Fibroblast of skin of left quadriceps (primary cell): ENCODE measurements around the gene TMTC2.
A peak's percentile ranks its signal among the peaks of the same experiment; 100 is the strongest.
"Not testable (repeated sequence)": the region's sequence is repeated elsewhere in the genome, so short reads cannot be mapped to it uniquely, and the experiment has no call there.

ENCODE experiments used
- DNase-seq, 2 experiments: peaks; one replicate each; pipeline ENCODE4 v3.0.0-alpha.2; 2013; ENCODE audit warnings: low read depth in 2 of 2

Gene TMTC2

DNA sequence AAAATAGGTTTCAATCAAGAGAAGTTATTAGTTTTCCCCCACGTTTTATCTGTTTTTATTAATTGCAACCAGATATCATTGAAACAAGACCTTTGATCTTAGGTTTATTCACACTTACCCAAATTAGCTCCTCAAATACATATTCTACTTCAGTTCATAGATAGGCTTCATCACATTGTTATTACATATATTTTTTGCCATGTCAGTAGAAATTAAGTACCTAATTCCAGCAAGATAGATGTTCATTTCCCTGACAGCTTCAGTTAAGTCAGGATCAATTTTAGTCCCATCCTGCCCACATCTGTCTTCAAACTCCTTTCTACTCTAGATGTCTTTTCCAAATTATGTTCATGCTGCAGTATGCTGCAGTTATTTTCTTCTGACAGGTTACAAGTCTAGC lies 388.8 kb downstream of the TMTC2 start:
- DNase-seq, result no peak

DNA sequence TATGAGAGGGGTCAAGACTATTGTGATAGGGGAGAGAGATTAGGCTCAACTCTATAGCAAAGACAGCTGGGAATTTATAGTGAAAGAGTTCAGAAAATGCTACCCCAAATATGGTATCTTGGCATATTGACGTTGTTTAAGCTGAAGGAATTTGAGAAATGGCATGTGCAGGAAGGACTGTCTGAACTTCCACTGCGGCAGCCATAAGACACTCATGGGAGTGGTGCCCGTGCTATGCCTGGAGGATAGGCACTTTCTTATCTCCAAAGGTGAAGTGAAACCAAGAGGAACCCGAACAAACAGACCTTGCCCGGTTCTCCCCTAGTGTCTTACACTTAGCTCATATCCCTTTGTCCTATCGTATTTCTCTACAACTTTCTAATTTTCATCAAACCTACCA lies 390.3 kb downstream of the TMTC2 start:
- DNase-seq, result no peak

DNA sequence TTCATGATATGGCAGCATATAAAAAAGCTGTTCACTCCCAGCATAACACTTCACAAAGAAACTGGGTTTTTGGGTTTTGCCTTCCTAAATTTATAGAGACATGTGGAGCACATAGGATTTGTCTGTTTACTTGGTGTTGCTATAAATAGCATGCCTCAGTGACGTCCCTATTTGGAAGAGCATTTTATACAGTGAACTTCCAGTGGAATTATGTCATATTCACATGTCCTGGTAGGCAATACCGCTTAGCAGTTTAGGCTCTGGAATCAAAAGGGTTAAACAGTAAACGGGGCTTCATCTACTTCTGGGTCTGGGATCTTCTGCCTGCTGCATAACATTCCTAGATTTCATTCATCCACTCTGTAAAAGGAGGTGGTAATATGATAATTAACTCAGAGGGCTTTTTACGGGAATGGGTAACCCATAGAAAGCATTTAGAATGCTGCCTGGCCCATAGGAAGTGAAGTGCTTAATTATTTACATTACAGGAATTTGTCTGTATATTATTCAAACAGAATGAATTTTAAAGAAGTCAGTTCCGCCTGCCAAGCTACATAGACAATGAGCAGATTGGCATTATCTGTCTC lies 396.1 kb downstream of the TMTC2 start:
- DNase-seq, result no peak

DNA sequence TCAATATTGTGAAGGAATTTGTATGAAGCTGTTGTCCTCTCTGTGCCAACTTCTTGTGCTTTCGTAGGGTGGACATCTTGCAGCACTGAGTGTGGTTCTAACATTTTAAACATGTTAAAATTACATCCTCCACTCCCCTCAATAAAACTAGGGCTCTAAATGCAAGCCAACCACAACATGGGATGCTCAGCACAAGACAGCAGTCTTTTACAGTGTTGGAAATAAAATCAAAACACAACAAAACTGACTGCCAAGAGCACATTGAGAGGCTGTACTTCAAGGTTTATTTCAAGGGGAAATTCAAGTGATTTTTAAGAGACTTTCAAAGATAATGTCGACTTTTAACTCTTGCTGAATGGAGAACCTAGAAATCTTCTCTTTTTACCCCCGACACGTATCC lies 396.9 kb downstream of the TMTC2 start:
- DNase-seq, result no peak

- DNase-seq, result no peak
These were observed 398.0 kb downstream of the TMTC2 start for GRCh38 chr12:83084516-83085234.

DNA sequence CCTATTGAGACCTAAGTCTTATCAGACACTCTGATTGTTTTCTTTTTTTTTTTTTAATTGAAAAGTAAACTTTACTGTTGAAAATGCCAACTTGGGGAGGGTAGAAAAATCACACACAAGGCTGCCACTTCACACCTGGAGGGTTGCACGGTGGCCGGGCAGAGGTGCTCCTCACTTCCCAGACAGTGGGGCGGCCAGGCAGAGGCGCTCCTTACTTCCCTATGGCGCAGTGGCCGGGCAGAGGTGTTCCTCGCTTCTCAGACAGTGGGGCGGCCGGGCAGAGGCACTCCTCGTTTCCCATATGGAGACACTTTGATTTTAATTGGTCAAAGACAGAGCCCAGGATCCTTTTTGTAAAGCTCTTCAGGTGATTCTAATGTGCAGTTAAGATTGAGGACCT lies 399.3 kb downstream of the TMTC2 start:
- DNase-seq, result no peak

GRCh38 chr12:83089575-83089974 lies 402.9 kb downstream of the TMTC2 start:
- no peak for DNase-seq

- no peak for DNase-seq
These were observed 405.4 kb downstream of the TMTC2 start for GRCh38 chr12:83092129-83092528.

DNA sequence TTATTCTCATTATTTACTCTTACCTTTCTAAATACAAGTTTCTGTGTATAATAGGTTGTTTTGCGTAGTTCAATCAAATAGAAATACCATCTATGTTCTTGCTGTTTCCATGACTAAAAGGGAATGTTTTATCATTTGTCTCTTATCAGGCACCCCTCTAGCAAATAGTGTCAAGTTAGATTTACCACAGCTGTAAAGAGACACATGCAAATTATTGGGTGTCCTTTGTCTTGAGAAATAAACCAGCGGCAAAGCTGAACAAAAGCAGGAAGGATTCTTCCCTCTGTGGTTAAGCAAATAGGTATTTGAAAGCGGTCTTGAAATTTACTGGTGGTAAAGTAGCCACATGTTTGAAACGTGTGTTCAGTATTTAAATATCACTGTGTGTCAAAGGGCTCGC lies 405.9 kb downstream of the TMTC2 start:
- DNase-seq, result no peak

- no peak for DNase-seq
These were observed 406.7 kb downstream of the TMTC2 start for GRCh38 chr12:83093426-83093825.

GRCh38 chr12:83097643-83098342 lies 411.1 kb downstream of the TMTC2 start:
- DNase-seq, result no peak

DNA sequence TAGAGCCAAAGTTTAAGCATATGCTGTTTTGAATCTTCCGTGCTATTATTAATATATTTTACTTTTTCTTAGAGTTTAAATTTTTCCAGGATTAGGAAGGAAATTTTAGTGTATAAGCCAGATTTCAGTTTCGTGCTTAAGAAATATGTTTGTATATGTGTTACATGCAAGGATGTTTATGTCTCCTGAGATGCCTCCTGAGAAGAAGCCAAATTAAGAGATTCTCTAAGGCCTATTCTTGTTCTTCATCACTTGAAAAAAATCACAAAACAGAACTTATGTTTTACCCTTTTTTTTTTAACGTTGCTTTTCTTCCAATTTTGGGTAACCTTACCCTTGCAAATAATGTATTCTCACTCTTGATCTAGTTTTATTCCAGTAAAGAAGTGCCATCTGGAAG lies 412.7 kb downstream of the TMTC2 start:
- DNase-seq, result no peak

- DNase-seq, result no peak
These were observed 415.8 kb downstream of the TMTC2 start for GRCh38 chr12:83102499-83102898.

- DNase-seq, result no peak
These were observed 420.2 kb downstream of the TMTC2 start for GRCh38 chr12:83106873-83107272.

DNA sequence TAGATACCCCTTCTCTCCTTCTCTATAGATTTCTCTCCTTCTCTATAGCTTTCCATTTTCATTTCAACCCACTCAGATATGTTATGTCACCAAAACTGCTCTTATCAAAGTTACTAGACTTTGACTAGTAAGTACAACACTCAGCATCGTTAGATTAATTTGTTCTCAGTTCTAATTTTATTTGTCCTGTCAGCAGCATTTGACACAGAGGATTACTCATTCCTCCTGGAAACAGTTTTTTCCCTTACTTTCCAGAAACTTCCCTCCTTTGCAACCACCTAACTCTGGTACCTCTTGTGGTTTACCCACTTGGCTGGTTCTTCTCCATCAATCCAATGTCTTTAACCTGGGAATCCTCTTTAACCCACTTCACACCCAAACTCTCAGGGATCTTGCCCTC lies 423.7 kb downstream of the TMTC2 start:
- no peak for DNase-seq

DNA sequence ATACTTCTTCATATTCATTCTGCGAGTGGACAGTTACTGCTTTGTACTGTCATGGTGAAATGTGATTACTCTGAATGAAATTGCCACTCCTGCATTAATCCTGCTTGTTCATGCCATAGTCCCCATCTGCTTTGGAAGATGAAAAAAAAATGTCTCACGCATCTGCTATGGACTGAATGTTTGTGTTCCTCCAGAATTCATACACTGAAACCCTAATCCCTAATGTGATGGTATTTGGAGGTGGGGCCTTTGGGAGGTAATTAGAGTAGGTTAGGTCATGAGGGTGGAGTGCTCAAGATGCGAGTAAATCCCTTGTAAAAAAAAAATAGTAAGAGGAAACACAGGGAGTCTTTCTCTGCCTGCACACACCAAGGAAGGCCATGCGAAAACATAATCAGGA lies 427.2 kb downstream of the TMTC2 start:
- DNase-seq, result no peak

- no peak for DNase-seq
These were observed 428.3 kb downstream of the TMTC2 start for GRCh38 chr12:83114966-83115365.

- not testable (repeated sequence) for DNase-seq
These were observed 431.2 kb downstream of the TMTC2 start for GRCh38 chr12:83117926-83118325.

GRCh38 chr12:83121897-83122622 lies 435.4 kb downstream of the TMTC2 start:
- DNase-seq, result no peak

DNA sequence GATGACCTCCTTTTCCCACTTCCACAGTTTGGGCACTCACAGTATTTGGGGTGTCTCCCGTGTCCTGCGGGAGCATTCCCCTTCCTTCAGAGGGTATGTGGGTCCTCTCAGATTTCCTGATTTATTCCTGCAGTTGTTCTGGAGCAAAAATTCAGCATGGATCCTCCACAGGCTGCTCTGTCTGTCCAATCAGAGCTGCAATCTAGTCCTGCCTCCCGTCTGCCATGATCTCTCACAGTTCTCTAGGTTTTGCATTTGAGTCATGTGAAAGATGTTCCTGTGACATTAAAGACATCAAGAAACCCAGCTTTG lies 435.9 kb downstream of the TMTC2 start:
- DNase-seq, result no peak

DNA sequence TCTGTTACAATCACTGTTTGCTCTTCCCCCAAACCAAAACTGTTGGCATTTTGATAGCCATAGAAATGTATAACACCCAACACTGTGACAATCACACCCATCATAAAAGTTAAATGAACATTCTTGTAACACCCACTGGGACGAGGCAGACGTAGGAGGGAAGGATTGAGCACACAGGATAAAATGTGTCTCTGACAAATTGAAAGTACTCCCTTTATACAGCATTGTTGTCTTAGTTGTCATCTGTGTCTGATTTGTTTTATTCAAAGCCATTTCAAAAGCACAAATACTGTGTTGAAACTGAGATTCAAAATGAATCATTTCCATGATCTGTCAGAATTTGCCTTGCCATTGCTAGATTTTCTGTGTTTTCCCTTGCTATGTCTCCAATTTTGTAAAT lies 436.3 kb downstream of the TMTC2 start:
- no peak for DNase-seq

DNA sequence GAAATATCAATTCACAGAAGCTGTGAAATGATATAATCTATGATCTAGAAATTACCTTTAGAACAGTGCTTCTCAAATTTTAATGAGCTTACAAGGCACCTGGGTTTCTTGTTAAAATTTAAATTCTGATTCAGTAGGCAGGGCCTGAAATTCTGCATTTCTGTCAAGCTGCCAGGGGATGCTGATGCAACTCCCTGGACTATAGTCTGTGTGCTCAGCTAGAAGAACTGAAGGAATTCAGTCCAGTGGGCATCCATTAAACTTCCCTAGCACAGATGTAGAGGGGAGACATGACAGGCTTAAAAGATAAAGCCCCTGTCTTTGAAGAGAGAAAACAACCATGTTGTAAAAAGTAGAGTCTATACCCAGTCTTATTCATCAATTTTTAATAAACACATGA lies 441.8 kb downstream of the TMTC2 start:
- peak in 1 of 2 experiments; percentile 8 for DNase-seq

- no peak for DNase-seq
These were observed 443.5 kb downstream of the TMTC2 start for GRCh38 chr12:83130178-83130577.
